GM20000 (cell line): ENCODE results near the gene DPP6.

ENCODE experiments used
- DNase-seq: peaks from one replicate; pipeline ENCODE4 v3.0.0; 2012; ENCODE audit warnings: low spot score
- TF ChIP-seq, protein P1 (sequence below): IDR thresholded peaks from 2 replicates; pipeline ENCODE4 v1.5.1; 2012; ENCODE audit warnings: mild to moderate bottlenecking, control low read depth; ENCODE audit errors: extremely low read depth, missing control alignments

The DPP6 gene

DNA sequence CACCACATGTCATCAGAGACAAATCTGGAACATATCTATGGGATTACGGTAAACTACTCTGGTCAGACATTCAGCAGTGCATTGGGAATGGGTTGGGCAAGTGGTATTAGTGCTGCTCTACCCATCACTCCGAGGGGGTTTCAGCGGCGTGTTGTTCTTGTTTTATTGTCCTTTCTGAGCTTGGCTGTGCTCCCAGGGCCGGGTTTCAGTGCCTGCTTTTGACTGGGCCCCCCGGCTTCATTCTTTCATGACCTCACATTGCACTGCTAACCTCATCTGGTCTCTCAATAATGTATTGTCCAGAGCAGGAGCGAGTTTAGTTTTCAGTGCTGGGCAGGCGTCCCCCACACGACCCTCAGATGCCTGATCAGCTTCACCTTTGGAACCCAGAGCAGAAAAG lies 586.1 kb downstream of the DPP6 start:
- DNase-seq: no peak
- TF ChIP-seq, protein P1, sequence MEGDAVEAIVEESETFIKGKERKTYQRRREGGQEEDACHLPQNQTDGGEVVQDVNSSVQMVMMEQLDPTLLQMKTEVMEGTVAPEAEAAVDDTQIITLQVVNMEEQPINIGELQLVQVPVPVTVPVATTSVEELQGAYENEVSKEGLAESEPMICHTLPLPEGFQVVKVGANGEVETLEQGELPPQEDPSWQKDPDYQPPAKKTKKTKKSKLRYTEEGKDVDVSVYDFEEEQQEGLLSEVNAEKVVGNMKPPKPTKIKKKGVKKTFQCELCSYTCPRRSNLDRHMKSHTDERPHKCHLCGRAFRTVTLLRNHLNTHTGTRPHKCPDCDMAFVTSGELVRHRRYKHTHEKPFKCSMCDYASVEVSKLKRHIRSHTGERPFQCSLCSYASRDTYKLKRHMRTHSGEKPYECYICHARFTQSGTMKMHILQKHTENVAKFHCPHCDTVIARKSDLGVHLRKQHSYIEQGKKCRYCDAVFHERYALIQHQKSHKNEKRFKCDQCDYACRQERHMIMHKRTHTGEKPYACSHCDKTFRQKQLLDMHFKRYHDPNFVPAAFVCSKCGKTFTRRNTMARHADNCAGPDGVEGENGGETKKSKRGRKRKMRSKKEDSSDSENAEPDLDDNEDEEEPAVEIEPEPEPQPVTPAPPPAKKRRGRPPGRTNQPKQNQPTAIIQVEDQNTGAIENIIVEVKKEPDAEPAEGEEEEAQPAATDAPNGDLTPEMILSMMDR: no peak

DNA sequence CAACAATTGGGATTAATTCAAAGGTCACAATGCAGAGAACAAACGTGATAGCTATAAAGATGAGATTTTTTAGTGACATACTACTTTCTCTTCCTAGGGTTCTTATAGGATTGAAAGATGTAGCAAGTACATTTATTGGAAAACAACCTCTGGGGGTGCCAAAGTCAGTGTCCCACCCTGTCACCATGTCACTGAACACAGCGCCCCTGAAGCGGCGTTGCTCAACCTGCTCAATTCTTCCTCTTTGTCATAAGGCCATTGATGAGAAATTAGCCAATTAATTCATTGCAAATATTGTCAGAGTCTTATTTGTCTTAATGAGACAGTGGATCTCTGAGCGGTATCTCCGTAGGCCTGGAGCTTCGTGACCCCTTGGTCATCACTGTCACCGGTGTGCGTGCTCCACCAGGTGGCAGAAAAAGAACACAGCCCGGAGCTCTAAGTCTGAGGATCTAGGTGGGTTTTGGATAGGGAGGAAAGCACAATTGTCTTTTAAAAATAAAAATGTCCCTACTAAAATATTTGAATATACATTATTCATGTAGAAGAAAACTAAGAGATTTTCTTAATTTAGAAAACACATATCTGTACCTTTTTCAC lies 588.2 kb downstream of the DPP6 start:
- DNase-seq: no peak
- TF ChIP-seq, protein P1: no peak

DNA sequence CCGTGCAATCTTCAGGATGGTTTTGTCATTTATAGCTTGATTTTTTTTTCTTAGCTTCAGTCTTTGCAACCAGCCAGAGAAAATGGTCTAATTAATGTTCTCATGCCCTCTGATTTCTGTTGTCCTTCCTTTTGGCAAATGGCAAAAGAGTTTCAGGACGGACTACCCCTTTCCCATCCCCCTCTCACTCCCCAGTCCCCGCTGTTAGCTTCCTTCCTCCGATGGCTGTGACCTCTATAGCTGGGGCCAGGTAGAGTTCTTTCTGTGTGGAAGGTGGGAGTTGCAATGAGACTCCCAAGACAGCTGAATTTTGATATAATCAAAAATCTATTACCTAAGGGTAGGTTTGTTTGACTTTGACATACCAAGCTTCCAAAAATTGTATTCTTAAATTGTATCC lies 588.7 kb downstream of the DPP6 start:
- TF ChIP-seq, protein P1: no peak
- DNase-seq: no peak

DNA sequence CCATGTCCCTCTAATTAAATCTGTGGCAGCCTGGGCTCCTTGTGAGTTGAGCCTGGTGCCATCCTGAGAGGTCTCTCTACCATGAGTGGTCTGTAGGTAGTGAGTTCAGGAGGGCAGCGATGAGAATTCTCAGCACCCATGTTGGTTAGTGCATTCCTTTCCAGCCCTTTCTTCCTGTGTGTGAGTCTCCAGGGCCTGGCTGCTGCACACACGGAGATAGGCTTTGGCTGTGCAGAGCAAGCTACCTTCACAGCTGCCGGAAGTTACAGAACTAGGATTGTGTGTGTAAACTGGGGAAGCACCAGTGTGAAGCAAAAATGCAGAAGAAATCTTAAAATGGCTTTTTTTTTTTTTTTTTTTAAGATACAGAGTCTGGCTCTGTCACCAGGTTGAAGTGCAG lies 592.2 kb downstream of the DPP6 start:
- TF ChIP-seq, protein P1: no peak
- DNase-seq: no peak

DNA sequence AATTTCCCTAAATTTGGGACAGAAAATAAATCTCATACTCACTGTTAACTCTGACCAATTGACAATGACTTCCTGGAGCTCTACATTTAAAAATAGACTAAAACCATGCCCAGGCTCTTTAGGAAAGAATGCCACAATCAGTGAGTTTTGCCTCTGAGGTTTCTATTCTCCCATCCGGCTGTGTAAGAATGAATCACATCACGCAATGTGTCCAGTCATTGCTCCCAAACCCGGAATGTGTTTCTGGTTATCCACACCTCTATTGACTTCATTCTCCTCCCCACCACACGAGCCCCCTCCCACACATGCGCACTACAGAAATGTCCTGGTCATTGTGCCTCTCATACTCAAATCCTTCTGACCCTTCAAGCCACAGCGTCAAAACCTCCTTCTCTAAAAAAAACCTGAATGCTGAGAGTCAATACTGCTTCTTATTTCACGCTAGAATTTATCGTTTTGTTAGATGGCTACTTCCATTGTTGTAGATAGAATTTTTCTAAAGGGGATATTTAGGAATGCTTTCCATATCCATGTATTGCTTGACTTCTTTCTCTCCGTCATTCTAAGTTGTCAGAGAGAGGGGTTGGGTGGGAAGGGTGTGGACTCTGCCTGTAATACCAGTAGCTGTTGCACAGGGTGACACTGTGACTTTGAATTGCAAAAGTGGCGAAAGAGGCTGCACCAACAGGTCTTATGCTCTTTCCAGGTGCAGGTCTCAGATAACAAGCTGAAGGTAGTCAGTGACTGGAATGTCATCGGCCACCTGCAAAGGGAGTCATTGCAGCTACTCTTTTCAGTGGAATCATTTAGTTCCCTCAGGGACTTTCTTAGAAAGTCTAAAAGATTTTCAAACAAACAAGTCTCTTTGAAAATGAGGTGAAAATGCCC lies 594.2 kb downstream of the DPP6 start:
- DNase-seq: no peak
- TF ChIP-seq, protein P1: no peak

DNA sequence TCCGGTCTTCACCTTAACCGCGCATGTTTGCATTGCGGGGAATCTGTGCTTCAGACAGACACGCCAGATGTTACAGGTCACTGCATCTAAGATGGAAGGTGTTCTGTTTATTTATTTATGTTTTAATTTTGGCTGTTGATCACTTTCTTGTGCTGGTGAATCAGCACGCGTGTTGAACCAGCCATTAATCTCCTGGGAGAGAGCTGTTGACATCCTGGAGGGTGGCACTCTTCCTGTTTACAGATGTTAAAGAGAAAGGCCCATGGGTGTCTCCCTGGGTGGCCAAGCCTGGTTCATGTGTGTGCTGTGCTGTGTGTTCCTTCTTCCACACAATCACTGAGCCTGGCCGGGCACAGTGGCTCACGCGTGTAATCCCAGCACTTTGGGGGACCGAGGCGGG lies 595.4 kb downstream of the DPP6 start:
- no peak for DNase-seq
- TF ChIP-seq, protein P1: no peak

DNA sequence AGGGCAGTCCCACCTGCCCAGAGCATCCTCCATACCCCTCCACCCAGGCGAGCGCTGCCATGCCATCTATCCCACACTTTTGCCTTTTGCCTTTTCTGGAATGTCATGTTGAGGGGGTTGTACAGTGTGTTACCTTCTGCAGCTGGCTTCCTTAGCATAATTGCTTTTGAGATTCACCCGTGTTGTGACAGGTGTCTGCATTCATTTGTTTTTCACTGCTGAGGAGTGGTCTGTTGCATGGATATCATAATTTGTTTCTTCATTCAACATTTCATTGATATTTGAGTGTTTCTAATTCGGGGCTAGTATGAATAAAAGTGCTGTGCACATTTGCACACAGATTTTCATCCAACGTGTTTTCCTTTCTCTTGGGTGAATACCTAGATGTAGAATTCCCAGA lies 596.8 kb downstream of the DPP6 start:
- TF ChIP-seq, protein P1: no peak
- no peak for DNase-seq
